ENCODE data around the gene PSTK. TPM values are rescaled to one million over a fixed set of nuclear protein-coding genes. Genes with fewer than 3 reads are reported as not detected.

Gene PSTK
- total RNA-seq, 1 donor from 2014 or later: not detected

DNA sequence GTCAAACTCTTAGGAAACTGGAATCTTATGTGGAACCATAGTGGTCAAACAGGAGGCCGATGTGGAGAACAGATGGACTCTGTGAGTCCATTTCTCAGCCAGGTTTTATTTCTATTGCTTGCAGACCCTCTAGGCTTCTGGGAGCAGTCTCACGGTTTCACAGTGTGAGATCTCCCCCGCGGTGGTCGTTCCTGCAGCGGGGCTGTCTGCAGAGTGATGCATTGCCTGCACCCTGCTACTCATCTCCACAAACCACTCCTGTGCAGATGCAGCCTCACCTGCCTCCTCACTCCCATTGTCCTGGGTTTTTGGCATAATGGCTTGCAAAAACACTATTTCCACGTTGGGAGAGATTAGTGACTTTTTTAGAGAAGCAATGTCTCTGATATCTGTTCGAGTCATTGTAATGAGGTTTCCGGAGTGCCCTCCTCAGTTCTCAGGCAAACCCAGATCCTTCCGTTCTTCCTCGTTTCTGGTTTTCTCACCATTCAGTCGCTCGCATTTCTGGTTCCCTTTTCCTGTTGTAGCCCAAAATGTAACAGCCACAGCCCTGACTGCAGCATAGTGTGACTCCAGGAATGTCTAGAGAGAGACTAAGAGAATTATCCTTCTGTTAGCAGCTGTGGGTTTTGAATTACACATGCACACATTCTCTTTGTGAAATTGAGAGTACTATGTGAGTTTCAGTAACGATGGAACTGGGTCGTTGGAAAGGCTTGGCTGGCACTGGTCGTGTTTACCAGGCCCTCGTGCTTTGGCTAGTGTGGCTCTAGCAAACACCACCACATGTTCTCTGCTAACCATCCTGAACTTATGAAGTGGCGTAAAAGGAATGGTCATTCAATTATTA, 58.8 kb downstream of the PSTK start:
- H3K4me3 ChIP-seq: no peak overlapping the region
- H3K27me3 ChIP-seq: no peaks in the 10 kb centered on the region
- intact Hi-C loops (cut with DNase I): no loop called here
- TF ChIP-seq CTCF (IDR thresholded peaks at IDR 0.05): no peak
- no peak for DNase-seq (ENCODE audit: low spot score in 2 of 2)
- no peak overlapping the region for H3K27ac ChIP-seq
- peaks cover 13 to 42% of the 10 kb centered on the region in 2 donors for H3K36me3 ChIP-seq
- H3K9me3 ChIP-seq: no peaks in the 10 kb centered on the region
- no peaks in the 10 kb centered on the region for H3K4me1 ChIP-seq

- H3K27ac ChIP-seq: no peak overlapping the region
- no peak overlapping the region for H3K4me3 ChIP-seq
- H3K36me3 ChIP-seq: peaks cover 13 to 43% of the 10 kb centered on the region in 2 donors
- DNase-seq (ENCODE audit: low spot score in 2 of 2): no peak
- intact Hi-C loops (cut with DNase I): no loop called here
- H3K9me3 ChIP-seq: no peaks in the 10 kb centered on the region
- TF ChIP-seq CTCF (IDR thresholded peaks at IDR 0.05): no peak
- H3K27me3 ChIP-seq: no peaks in the 10 kb centered on the region
- H3K4me1 ChIP-seq: no peaks in the 10 kb centered on the region
These were observed 59.4 kb downstream of the PSTK start for GRCh38 chr10:123039632-123039930.

Other genes starting within 250 kb of the PSTK start
- gene CUZD1, start 134.5 kb upstream of the PSTK start, total RNA-seq: not detected
- not detected for gene FAM24B, start 100.8 kb upstream of the PSTK start, total RNA-seq
- gene FAM24A, start 69.8 kb upstream of the PSTK start, total RNA-seq: not detected
- gene C10orf88, start 26.2 kb upstream of the PSTK start, total RNA-seq: 1.3 TPM
- 4.3 TPM for gene IKZF5, start 28.4 kb downstream of the PSTK start, total RNA-seq
- 1.8 TPM for gene ACADSB, start 28.6 kb downstream of the PSTK start, total RNA-seq
- not detected for gene HMX3, start 155.6 kb downstream of the PSTK start, total RNA-seq
- gene HMX2, start 167.7 kb downstream of the PSTK start, total RNA-seq: not detected
- 12.2 TPM for gene BUB3, start 174.0 kb downstream of the PSTK start, total RNA-seq

All from ascending aorta (tissue), 2 donors.